ENCODE results near the gene HSBP1.

The HSBP1 gene

GRCh38 chr16:83804366-83804765 is 3.4 kb upstream of the HSBP1 start:
- DNase-seq = no peak

- no peak for DNase-seq
Measured at GRCh38 chr16:83806036-83806435, 1.7 kb upstream of the HSBP1 start.

GRCh38 chr16:83806731-83807130 is 1.0 kb upstream of the HSBP1 start:
- DNase-seq = no peak

GRCh38 chr16:83807327-83807709 is 460 bp upstream of the HSBP1 start:
- no peak for DNase-seq

- no peak for DNase-seq
Measured at GRCh38 chr16:83808573-83809014, 816 bp downstream of the HSBP1 start.

GRCh38 chr16:83809092-83809491 is 1.3 kb downstream of the HSBP1 start:
- no peak for DNase-seq

GRCh38 chr16:83810901-83811300 is 3.1 kb downstream of the HSBP1 start:
- DNase-seq = no peak

- DNase-seq = no peak
Measured at GRCh38 chr16:83813823-83814658, 6.3 kb downstream of the HSBP1 start.

GRCh38 chr16:83814659-83814985 is 6.8 kb downstream of the HSBP1 start:
- no peak for DNase-seq

GRCh38 chr16:83817022-83817421 is 9.2 kb downstream of the HSBP1 start:
- DNase-seq = no peak

- no peak for DNase-seq
Measured at GRCh38 chr16:83818276-83818675, 10.5 kb downstream of the HSBP1 start.

- no peak for DNase-seq
Measured at GRCh38 chr16:83819361-83819760, 11.6 kb downstream of the HSBP1 start.

GRCh38 chr16:83826146-83826913 is 18.6 kb downstream of the HSBP1 start:
- DNase-seq = peak; percentile 76

GRCh38 chr16:83830091-83830768 is 22.5 kb downstream of the HSBP1 start:
- DNase-seq = no peak

- DNase-seq = no peak
Measured at GRCh38 chr16:83830769-83831455, 23.1 kb downstream of the HSBP1 start.

- no peak for DNase-seq
Measured at GRCh38 chr16:83831456-83831987, 23.7 kb downstream of the HSBP1 start.

- no peak for DNase-seq
Measured at GRCh38 chr16:83833921-83834320, 26.1 kb downstream of the HSBP1 start.

GRCh38 chr16:83835586-83836566 is 28.1 kb downstream of the HSBP1 start:
- DNase-seq = no peak

- no peak for DNase-seq
Measured at GRCh38 chr16:83837566-83837965, 29.8 kb downstream of the HSBP1 start.

- no peak for DNase-seq
Measured at GRCh38 chr16:83838151-83838550, 30.4 kb downstream of the HSBP1 start.

- DNase-seq = no peak
Measured at GRCh38 chr16:83839561-83839960, 31.8 kb downstream of the HSBP1 start.

All from CD4-positive, alpha-beta T cell treated with Interleukin-12 subunit alpha and Interleukin-12 subunit beta, for 1 hour (primary cell).